Lung (tissue), 12 donors: Measurements from ENCODE around the gene GHR. TPM values are rescaled to one million over a fixed set of nuclear protein-coding genes. Genes with fewer than 3 reads are reported as not detected.

Experiments
- ATAC-seq: fragments of 200-7000 bp; cut with Tn5 transposase; one replicate; pipeline ENCODE4 v1.9.1; 2020; ENCODE audit warnings: moderate number of reproducible peaks; ENCODE audit not compliant: insufficient read depth, low FRiP score
- DNase-seq, 3 donors: peaks; one replicate each; pipeline ENCODE4 v3.0.0-alpha.2; 2013 to 2017
- H3K27ac ChIP-seq, 2 donors: one replicate each; pipeline ENCODE4 v1.5.1; 2013; ENCODE audit warnings: mild to moderate bottlenecking in 2 of 2, moderate library complexity in 2 of 2, control low read depth in 1 of 2, inconsistent platforms in 1 of 2, low read depth in 1 of 2, low read length in 1 of 2
- H3K27me3 ChIP-seq, 3 donors: one replicate each; pipeline ENCODE4 v1.5.1; 2013; ENCODE audit warnings: low read length in 2 of 3; ENCODE audit not compliant: control insufficient read depth in 3 of 3, insufficient read depth in 3 of 3
- H3K36me3 ChIP-seq, 4 donors: one replicate each; pipeline ENCODE4 v1.5.1; 2013; ENCODE audit warnings: low read length in 4 of 4, mild to moderate bottlenecking in 1 of 4, moderate library complexity in 1 of 4; ENCODE audit not compliant: control insufficient read depth in 4 of 4, insufficient read depth in 4 of 4
- H3K4me1 ChIP-seq, 5 donors: one replicate each; pipeline ENCODE4 v1.5.1; 2013; ENCODE audit warnings: low read length in 5 of 5, mild to moderate bottlenecking in 2 of 5, moderate library complexity in 1 of 5; ENCODE audit not compliant: control insufficient read depth in 5 of 5, insufficient read depth in 5 of 5
- H3K4me3 ChIP-seq: one replicate; pipeline ENCODE4 v1.5.1; 2013; ENCODE audit warnings: mild to moderate bottlenecking, control low read depth, moderate library complexity
- H3K9ac ChIP-seq, 2 donors: one replicate each; pipeline ENCODE4 v1.5.1; 2013; ENCODE audit warnings: low read length in 2 of 2, control low read depth in 1 of 2; ENCODE audit not compliant: insufficient read depth in 1 of 2
- H3K9me3 ChIP-seq, 4 donors: one replicate each; pipeline ENCODE4 v1.5.1; 2013; ENCODE audit warnings: low read length in 3 of 4, mild to moderate bottlenecking in 1 of 4, moderate library complexity in 1 of 4; ENCODE audit not compliant: control insufficient read depth in 4 of 4, insufficient read depth in 3 of 4
- CTCF ChIP-seq: IDR thresholded peaks from 2 replicates; pipeline ENCODE4 v1.5.1; 2012; ENCODE audit warnings: mild to moderate bottlenecking; ENCODE audit errors: control extremely low read depth, extremely low read depth
- WGBS, 2 donors: extraction: QIAGEN DNeasy Blood & Tissue Kit; methylation state at CpG; one replicate each; pipeline ENCODE4 v1.1.7; 2013; 5-methylcytosine and 5-hydroxymethylcytosine counted together
- polyA plus RNA-seq, 2 donors: library from polyadenylated mRNA; stranded (reverse); fragments of 200-250 nt; gene quantifications; one replicate each; pipeline ENCODE4 v1.2.1, GENCODE V29; 2013
- total RNA-seq, 2 donors: library from RNA; depleted of rRNA in 1 of 2; stranded (reverse); fragments of >200 nt in 1 of 2; gene quantifications; one replicate each; pipeline ENCODE4 v1.2.1, GENCODE V29; 2014 to 2021
- donor health status: control.
- donor health status: control.
- donor health status: Bipolar disorder and iron deficiency.
- donor health status: healthy.
- donor health status: DM: yes; HTN: yes; CAD: no.

The GHR gene
- total and polyA plus RNA-seq, 4 donors = 0.98 to 23.8 (median 3.2) TPM

GRCh38 chr5:42691413-42691937, 268.2 kb downstream of the GHR start:
- WGBS, 2 donors = 56 to 79% methylated on average over 3 of the region's 3 CpGs
- Histone ChIP-seq H3K36me3 (peaks cover 2 to 7% (median 4%) of the 10 kb centered on the region in 4 donors), H3K4me1 (no peaks in the 10 kb centered on the region), H3K27ac (no peak overlapping the region), H3K9ac (peak overlapping the region in 1 of 2 donors; percentile 8), H3K4me3 (no peak overlapping the region), H3K9me3 (no peaks in the 10 kb centered on the region), H3K27me3 (no peaks in the 10 kb centered on the region)
- no peak for TF ChIP-seq CTCF
- ATAC-seq (no peak), DNase-seq (peak; percentile 8 to 49 (median 26))

- Histone ChIP-seq H3K9ac (no peak overlapping the region), H3K36me3 (peaks cover 0 to 28% (median 15%) of the 10 kb centered on the region in 4 donors), H3K9me3 (peaks cover 0 to 18% (median 0%) of the 10 kb centered on the region in 4 donors), H3K4me3 (no peak overlapping the region), H3K27ac (no peak overlapping the region), H3K27me3 (no peaks in the 10 kb centered on the region), H3K4me1 (no peaks in the 10 kb centered on the region)
- ATAC-seq (no peak), DNase-seq (no peak)
- 89 to 92% methylated on average over 7 of the region's 7 CpGs for WGBS, 2 donors
- TF ChIP-seq CTCF = no peak
Observed at GRCh38 chr5:42701351-42702059, 278.3 kb downstream of the GHR start.

- no peak overlapping the region for H3K27ac ChIP-seq
- ATAC-seq (no peak), DNase-seq (no peak)
- peaks cover 0 to 27% (median 12%) of the 10 kb centered on the region in 4 donors for H3K36me3 ChIP-seq
- peaks cover 0 to 20% (median 0%) of the 10 kb centered on the region in 4 donors for H3K9me3 ChIP-seq
- no peaks in the 10 kb centered on the region for H3K4me1 ChIP-seq
- no peak overlapping the region for H3K4me3 ChIP-seq
- no peak for TF ChIP-seq CTCF
- no peaks in the 10 kb centered on the region for H3K27me3 ChIP-seq
- no peak overlapping the region for H3K9ac ChIP-seq
- 43 to 55% methylated on average over 1 of the region's 1 CpG for WGBS, 2 donors
Observed at GRCh38 chr5:42703238-42703637, 280.0 kb downstream of the GHR start.
